ENCODE data around the gene TADA2A.

DNA sequence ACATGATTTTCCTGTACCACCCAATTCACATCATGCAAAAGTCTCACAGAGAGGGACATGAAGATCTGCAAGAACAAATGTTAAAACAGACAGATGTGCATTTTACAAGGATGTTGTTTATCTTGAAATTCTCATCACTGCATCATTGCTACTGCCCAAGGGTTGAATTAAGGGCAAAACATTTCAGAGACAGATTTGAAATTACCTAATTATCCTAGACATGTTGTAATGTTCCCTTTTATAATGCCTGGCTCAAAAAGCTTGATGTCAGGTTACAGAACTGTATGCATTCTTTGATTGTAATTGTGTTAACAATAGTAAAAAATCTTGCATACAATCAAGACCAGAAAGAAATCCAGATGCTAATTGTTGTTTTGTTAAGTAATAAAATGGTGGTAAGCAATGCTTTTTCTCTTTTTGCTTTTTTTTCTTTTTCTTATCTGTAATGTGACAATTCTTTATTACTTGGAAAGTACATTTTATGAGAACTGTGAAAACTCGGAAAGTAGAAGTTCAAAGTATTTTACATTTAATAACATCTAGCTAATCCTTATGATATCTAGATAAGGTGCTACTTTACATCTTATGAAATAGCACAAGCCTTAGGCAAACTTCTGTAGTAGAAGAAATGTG is 79.4 kb downstream of the TADA2A start:
- TF ChIP-seq CBX8 (IDR thresholded peaks at IDR 0.05; ENCODE audit: borderline replicate concordance, low read depth, low read length) (no peak), CTCF (IDR thresholded peaks at IDR 0.05; ENCODE audit: control extremely low read depth in 1 of 3, insufficient read depth in 1 of 3, low read depth in 1 of 3, low read length in 3 of 3) (no peak), NRF1 (IDR thresholded peaks at IDR 0.05; ENCODE audit: low read depth, low read length) (no peak), TBP (IDR thresholded peaks at IDR 0.05; ENCODE audit: low read depth, low read length) (no peak), MAX (IDR thresholded peaks at IDR 0.05) (no peak), HDAC2 (IDR thresholded peaks at IDR 0.05; ENCODE audit: borderline replicate concordance in 1 of 2, low read depth in 2 of 2, low read length in 2 of 2) (no peak), CHD1 (IDR thresholded peaks at IDR 0.05; ENCODE audit: low read depth, low read length) (no peak), CREB1 (IDR thresholded peaks at IDR 0.05) (no peak), POLR2A (IDR thresholded peaks at IDR 0.05; ENCODE audit: control extremely low read depth in 1 of 2, low read depth in 2 of 2, low read length in 2 of 2) (no peak), SUZ12 (IDR thresholded peaks at IDR 0.05; ENCODE audit: low read length) (no peak), BACH1 (IDR thresholded peaks at IDR 0.05; ENCODE audit: low read length) (no peak), ZNF274 (IDR thresholded peaks at IDR 0.05; ENCODE audit: borderline replicate concordance, extremely low read depth, low read length) (no peak), CHD2 (IDR thresholded peaks at IDR 0.05; ENCODE audit: low read length) (no peak), USF2 (IDR thresholded peaks at IDR 0.05; ENCODE audit: low read length) (no peak)
